IMR-90 (cell line): ENCODE measurements around the gene SMIM9. TPM values are rescaled to one million over a fixed set of nuclear protein-coding genes. Genes with fewer than 3 reads are reported as not detected.

Experiments
- ATAC-seq: fragments of 200-7000 bp; cut with Tn5 transposase; 2 replicates; pipeline ENCODE4 v1.9.1; 2020; ENCODE audit warnings: low read depth, mild to moderate bottlenecking, moderate library complexity
- BruUV-seq: library from RNA; stranded (reverse); fragments of 400-500 nt; replicated peaks from 2 replicates; lab custom pipeline; 2021; lab: Mats Ljungman, UMichigan
- CTCF ChIA-PET: fragments of 300-600 bp; formaldehyde crosslinking; extraction: SDS; loops from one replicate; lab custom pipeline; 2021; ENCODE audit warnings: antibody characterized with exemption; lab: Yijun Ruan, JAX
- POLR2A ChIA-PET: fragments of 300-600 bp; sonication (Branson Sonifier 250); formaldehyde crosslinking; loops from one replicate; lab custom pipeline; 2022; ENCODE audit warnings: antibody characterized with exemption; ENCODE audit not compliant: unreplicated experiment; lab: Charles Lee
- DNase-seq: peaks from one replicate; pipeline ENCODE4 v3.0.0; 2013
- H2AFZ ChIP-seq: replicated peaks from 2 replicates; pipeline ENCODE3; 2013; ENCODE audit warnings: low read length, mild to moderate bottlenecking; ENCODE audit not compliant: poor library complexity
- H2AK5ac ChIP-seq: 2 replicates; pipeline ENCODE4 v1.6.1; 2013; ENCODE audit warnings: low read depth, low read length, inconsistent platforms
- H2AK9ac ChIP-seq: replicated peaks from 2 replicates; pipeline ENCODE3; 2013; ENCODE audit warnings: mild to moderate bottlenecking, low read depth, low read length, moderate library complexity; ENCODE audit not compliant: poor library complexity
- H2BK120ac ChIP-seq: 2 replicates; pipeline ENCODE4 v1.6.1; 2013; ENCODE audit warnings: low read depth, low read length, inconsistent platforms
- H2BK15ac ChIP-seq: 3 replicates; pipeline ENCODE4 v1.6.1; 2013; ENCODE audit warnings: low read depth, low read length, inconsistent platforms
- H2BK20ac ChIP-seq: 2 replicates; pipeline ENCODE4 v1.6.1; 2013; ENCODE audit warnings: low read depth, mild to moderate bottlenecking, inconsistent platforms, low read length, moderate library complexity
- H2BK5ac ChIP-seq: 2 replicates; pipeline ENCODE4 v1.6.1; 2013; ENCODE audit warnings: mild to moderate bottlenecking, low read depth, low read length, inconsistent platforms; ENCODE audit not compliant: poor library complexity, severe bottlenecking
- H3K14ac ChIP-seq: replicated peaks from 2 replicates; pipeline ENCODE4 v1.6.1; 2013; ENCODE audit warnings: low read depth, low read length, inconsistent platforms
- H3K18ac ChIP-seq: 2 replicates; pipeline ENCODE4 v1.6.1; 2013; ENCODE audit warnings: low read depth, low read length, control low read depth
- H3K23ac ChIP-seq: 2 replicates; pipeline ENCODE4 v1.6.1; 2013; ENCODE audit warnings: low read depth, low read length, inconsistent platforms
- H3K27ac ChIP-seq: 2 replicates; pipeline ENCODE4 v1.5.1; 2013; ENCODE audit warnings: mild to moderate bottlenecking, control low read depth, low read length; ENCODE audit not compliant: insufficient read depth
- H3K27me3 ChIP-seq: 2 replicates; pipeline ENCODE4 v1.6.1; 2013; ENCODE audit warnings: low read length; ENCODE audit not compliant: control insufficient read depth, insufficient read depth
- H3K36me3 ChIP-seq: 2 replicates; pipeline ENCODE4 v1.6.1; 2013; ENCODE audit warnings: low read length, mixed read lengths; ENCODE audit not compliant: control insufficient read depth, insufficient read depth
- H3K4ac ChIP-seq: 2 replicates; pipeline ENCODE4 v1.6.1; 2013; ENCODE audit warnings: low read depth, low read length, inconsistent platforms
- H3K4me1 ChIP-seq: 2 replicates; pipeline ENCODE4 v1.6.1; 2013; ENCODE audit warnings: low read length, mixed read lengths; ENCODE audit not compliant: control insufficient read depth, insufficient read depth
- H3K4me2 ChIP-seq: 2 replicates; pipeline ENCODE4 v1.6.1; 2013; ENCODE audit warnings: low read depth, mild to moderate bottlenecking, control low read depth, low read length, moderate library complexity
- H3K4me3 ChIP-seq: 2 replicates; pipeline ENCODE4 v1.5.1; 2013; ENCODE audit warnings: low read depth, mild to moderate bottlenecking, control low read depth, low read length, moderate library complexity; ENCODE audit not compliant: insufficient read depth
- H3K56ac ChIP-seq: 2 replicates; pipeline ENCODE4 v1.6.1; 2013; ENCODE audit warnings: low read length, inconsistent platforms; ENCODE audit not compliant: insufficient read depth; ENCODE audit errors: extremely low read depth
- H3K79me1 ChIP-seq, 2 experiments: 2 replicates each; pipeline ENCODE4 v1.6.1; 2013; ENCODE audit warnings: low read length in 2 of 2, inconsistent platforms in 1 of 2, low read depth in 1 of 2
- H3K9ac ChIP-seq: 2 replicates; pipeline ENCODE4 v1.6.1; 2013; ENCODE audit warnings: low read depth, low read length, control low read depth
- H3K9me1 ChIP-seq: 2 replicates; pipeline ENCODE4 v1.6.1; 2013; ENCODE audit warnings: low read length, inconsistent platforms; ENCODE audit not compliant: insufficient read depth
- H3K9me3 ChIP-seq: 2 replicates; pipeline ENCODE4 v1.6.1; 2013; ENCODE audit warnings: low read length; ENCODE audit not compliant: control insufficient read depth, insufficient read depth
- H4K20me1 ChIP-seq: 2 replicates; pipeline ENCODE4 v1.6.1; 2013; ENCODE audit warnings: low read length, inconsistent platforms; ENCODE audit not compliant: insufficient read depth
- H4K5ac ChIP-seq: 2 replicates; pipeline ENCODE4 v1.6.1; 2013; ENCODE audit warnings: mild to moderate bottlenecking, low read depth, low read length, control low read depth
- H4K8ac ChIP-seq, 2 experiments: 2 replicates each; pipeline ENCODE4 v1.6.1; 2013; ENCODE audit warnings: low read depth in 2 of 2, low read length in 2 of 2, control low read depth in 1 of 2, inconsistent platforms in 1 of 2
- H4K91ac ChIP-seq: 2 replicates; pipeline ENCODE4 v1.6.1; 2013; ENCODE audit warnings: low read depth, low read length, inconsistent platforms; ENCODE audit not compliant: insufficient read depth
- BHLHE40 ChIP-seq: fragments of 150-350 bp; IDR thresholded peaks from 2 replicates; pipeline ENCODE4 v1.6.1; 2016; ENCODE audit warnings: mild to moderate bottlenecking, low read depth, low read length
- CEBPB ChIP-seq: IDR thresholded peaks from 2 replicates; pipeline ENCODE4 v1.6.1; 2012; ENCODE audit warnings: low read depth, low read length, improper control_type of control experiment
- CHD1 ChIP-seq: IDR thresholded peaks from 2 replicates; pipeline ENCODE4 v1.6.1; 2012; ENCODE audit warnings: low read depth, low read length, improper control_type of control experiment
- FOS ChIP-seq: fragments of 150-350 bp; IDR thresholded peaks from 2 replicates; pipeline ENCODE4 v1.6.1; 2016; ENCODE audit warnings: low read depth, low read length
- MAFK ChIP-seq: IDR thresholded peaks from 2 replicates; pipeline ENCODE4 v1.6.1; 2012; ENCODE audit warnings: low read depth, low read length, improper control_type of control experiment
- MXI1 ChIP-seq: IDR thresholded peaks from 2 replicates; pipeline ENCODE4 v1.6.1; 2012; ENCODE audit warnings: low read depth, mild to moderate bottlenecking, low read length, moderate library complexity, borderline replicate concordance
- NFE2L2 ChIP-seq: fragments of 150-350 bp; IDR thresholded peaks from 2 replicates; pipeline ENCODE4 v1.6.1; 2016; ENCODE audit warnings: low read depth, mild to moderate bottlenecking, low read length
- POLR2A ChIP-seq: IDR thresholded peaks from 2 replicates; pipeline ENCODE4 v1.6.1; 2012; ENCODE audit warnings: mild to moderate bottlenecking, low read depth, low read length
- RAD21 ChIP-seq: IDR thresholded peaks from 2 replicates; pipeline ENCODE4 v1.6.1; 2012; ENCODE audit warnings: low read length, improper control_type of control experiment
- RCOR1 ChIP-seq: IDR thresholded peaks from 2 replicates; pipeline ENCODE4 v1.6.1; 2012; ENCODE audit warnings: mild to moderate bottlenecking, low read length, improper control_type of control experiment; ENCODE audit not compliant: insufficient replicate concordance
- RFX5 ChIP-seq: IDR thresholded peaks from 2 replicates; pipeline ENCODE4 v1.8.0; 2012; ENCODE audit warnings: low read depth, mild to moderate bottlenecking, low read length, moderate library complexity
- SMC3 ChIP-seq: fragments of 150-350 bp; IDR thresholded peaks from 2 replicates; pipeline ENCODE4 v1.6.1; 2016; ENCODE audit warnings: low read depth, mild to moderate bottlenecking, antibody characterized with exemption, low read length, moderate library complexity
- WGBS, 2 experiments: methylation state at CpG; one replicate each; pipeline versions ENCODE4 v1.1.5 to v1.1.7; 2013; ENCODE audit warnings: missing lambda C conversion rate in 2 of 2; ENCODE audit not compliant: insufficient read length in 1 of 2; ENCODE audit errors: extremely low coverage in 2 of 2; 5-methylcytosine and 5-hydroxymethylcytosine counted together
- dilution Hi-C: fragments of 300-500 bp; cut with HindIII; formaldehyde crosslinking; loops from one replicate; pipeline ENCODE4 v1.14.3; 2018; ENCODE audit warnings: low sequenced_read_pairs; ENCODE audit not compliant: unreplicated experiment
- in situ Hi-C: fragments of 300-500 bp; cut with MboI; formaldehyde crosslinking; loops from 3 replicates; pipeline ENCODE4 v1.14.3; 2019; ENCODE audit warnings: low sequenced_read_pairs, inconsistent platforms, mixed read lengths
- intact Hi-C: fragments of 100-400 bp; cut with micrococcal nuclease; formaldehyde crosslinking; loops from 2 replicates; pipeline ENCODE4 v1.10.0; 2022
- polyA plus RNA-seq, 3 experiments: library from polyadenylated mRNA; depleted of rRNA; stranded (reverse); fragments of >200 nt; gene quantifications; 2 replicates each; pipeline ENCODE4 v1.2.3, GENCODE V29; 2012; ENCODE audit warnings: low replicate concordance in 1 of 3
- total RNA-seq: library from RNA; depleted of rRNA; stranded (reverse); fragments of >200 nt; gene quantifications from 2 replicates; pipeline ENCODE4 v1.2.3, GENCODE V29; 2012
- TF ChIP-seq, protein P1 (sequence below): fragments of 150-350 bp; IDR thresholded peaks from 2 replicates; pipeline ENCODE4 v1.6.1; 2017; ENCODE audit warnings: mild to moderate bottlenecking, antibody characterized with exemption, low read length, low read depth

Gene SMIM9
- total and polyA plus RNA-seq, 2 of the 4 experiments (the other 2 are of a cell fraction), result not detected

DNA sequence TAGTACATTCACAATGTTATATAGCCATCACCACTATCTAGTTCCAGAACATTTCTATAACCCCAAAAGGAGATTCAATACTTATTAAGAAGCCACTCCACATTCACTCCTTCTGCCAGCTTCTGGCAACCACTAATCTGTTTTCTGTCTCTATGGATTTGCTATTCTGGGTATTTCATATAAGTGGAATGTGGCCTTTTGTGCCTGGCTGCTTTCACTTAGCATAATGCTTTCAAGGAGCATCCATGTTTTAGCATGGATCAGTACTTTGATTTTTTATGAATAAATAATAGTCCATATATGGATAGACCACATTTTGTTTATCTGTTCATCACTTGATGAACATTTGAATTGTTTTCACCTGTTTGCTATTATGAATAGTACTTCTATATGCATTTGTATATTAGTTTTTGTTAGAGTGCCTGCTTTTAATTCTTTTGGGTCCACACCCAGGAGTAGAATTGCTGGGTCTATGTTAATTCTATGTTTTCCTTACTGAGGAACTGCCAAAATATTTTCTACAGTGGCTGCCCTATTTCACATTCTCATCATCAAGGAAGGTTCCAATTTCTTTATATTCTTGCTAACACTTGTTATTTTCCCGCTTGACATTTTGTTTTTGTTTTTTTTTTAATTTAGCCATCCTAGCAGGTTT lies 16.6 kb upstream of the SMIM9 start:
- Histone ChIP-seq H3K4me3 (no peak overlapping the region), H2AK5ac (no peak overlapping the region), H2AFZ (no peak overlapping the region), H4K91ac (no peak overlapping the region), H3K4me1 (no peaks in the 10 kb centered on the region), H3K9me3 (no peaks in the 10 kb centered on the region), H3K56ac (no peak overlapping the region), H3K4me2 (no peak overlapping the region), H2BK20ac (no peak overlapping the region), H2BK5ac (no peak overlapping the region), H2BK15ac (no peak overlapping the region), H4K5ac (no peak overlapping the region), H3K9ac (no peak overlapping the region), H3K27ac (no peak overlapping the region), H3K79me1 (no peaks in the 10 kb centered on the region), H3K27me3 (no peaks in the 10 kb centered on the region), H3K18ac (no peak overlapping the region), H4K8ac (no peak overlapping the region), H3K9me1 (no peaks in the 10 kb centered on the region), H3K36me3 (no peaks in the 10 kb centered on the region), H3K4ac (no peak overlapping the region), H2AK9ac (no peak overlapping the region), H4K20me1 (no peaks in the 10 kb centered on the region), H3K14ac (no peak overlapping the region), H3K23ac (no peak overlapping the region), H2BK120ac (no peak overlapping the region)
- in situ Hi-C loops, result no loop called here
- dilution Hi-C loops, result no loop called here
- no CpG with 5 or more reads among the region's 1 CpG for WGBS, 2 experiments
- ChIA-PET CTCF (interaction anchor here (0.8 kb wide), 1 partner anchor 102 kb away, joined by 3 read pairs; no protein-coding TSS in a partner anchor), POLR2A (no interaction called here)
- ATAC-seq (no peak), DNase-seq (no peak)
- no TSS peak for BruUV-seq
- intact Hi-C loops, result no loop called here
- TF ChIP-seq SMC3, result no peak
- no peak for TF ChIP-seq CHD1
- no peak for TF ChIP-seq MAFK
- no peak for TF ChIP-seq RCOR1
- TF ChIP-seq, protein P1, sequence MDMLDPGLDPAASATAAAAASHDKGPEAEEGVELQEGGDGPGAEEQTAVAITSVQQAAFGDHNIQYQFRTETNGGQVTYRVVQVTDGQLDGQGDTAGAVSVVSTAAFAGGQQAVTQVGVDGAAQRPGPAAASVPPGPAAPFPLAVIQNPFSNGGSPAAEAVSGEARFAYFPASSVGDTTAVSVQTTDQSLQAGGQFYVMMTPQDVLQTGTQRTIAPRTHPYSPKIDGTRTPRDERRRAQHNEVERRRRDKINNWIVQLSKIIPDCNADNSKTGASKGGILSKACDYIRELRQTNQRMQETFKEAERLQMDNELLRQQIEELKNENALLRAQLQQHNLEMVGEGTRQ, result no peak
- no peak for TF ChIP-seq RFX5
- TF ChIP-seq RAD21, result no peak
- no peak for TF ChIP-seq BHLHE40
- TF ChIP-seq NFE2L2, result no peak
- no peak for TF ChIP-seq CEBPB
- TF ChIP-seq MXI1, result no peak
- TF ChIP-seq FOS, result no peak
- TF ChIP-seq POLR2A, result no peak
